SJCRH30 (cell line): Measurements from ENCODE around the gene BCAS3. TPM values are rescaled to one million over a fixed set of nuclear protein-coding genes. Genes with fewer than 3 reads are reported as not detected.

Experiments used
- DNase-seq, 2 experiments: peaks; one replicate each; pipeline ENCODE4 v3.0.0-alpha.2; 2015 to 2020
- H3K27ac ChIP-seq: fragments of 250-450 bp; sonication (Bioruptor Pico); 2 replicates; pipeline ENCODE4 v1.5.1; 2020; ENCODE audit warnings: mild to moderate bottlenecking, moderate library complexity
- H3K27me3 ChIP-seq: fragments of 250-450 bp; sonication (Bioruptor Pico); 2 replicates; pipeline ENCODE4 v1.5.1; 2020; ENCODE audit warnings: mild to moderate bottlenecking, moderate library complexity
- H3K36me3 ChIP-seq: fragments of 250-450 bp; sonication (Bioruptor Pico); 2 replicates; pipeline ENCODE4 v1.5.1; 2020; ENCODE audit warnings: mild to moderate bottlenecking, moderate library complexity
- H3K4me1 ChIP-seq: fragments of 250-450 bp; sonication (Bioruptor Pico); 2 replicates; pipeline ENCODE4 v1.5.1; 2020; ENCODE audit warnings: mild to moderate bottlenecking, moderate library complexity
- H3K4me3 ChIP-seq: fragments of 250-450 bp; sonication (Bioruptor Pico); 2 replicates; pipeline ENCODE4 v1.5.1; 2020; ENCODE audit warnings: mild to moderate bottlenecking, moderate library complexity
- H3K9me3 ChIP-seq: fragments of 250-450 bp; sonication (Bioruptor Pico); replicated peaks from 2 replicates; pipeline ENCODE4 v1.5.1; 2020; ENCODE audit warnings: mild to moderate bottlenecking, moderate library complexity
- total RNA-seq: library from RNA; depleted of rRNA; stranded (reverse); fragments of >200 nt; shearing (Covaris generic); gene quantifications from 2 replicates; pipeline ENCODE4 v1.2.3, GENCODE V29; 2014

Gene BCAS3
- total RNA-seq, 1 experiment from 2014 or later: 11.6 TPM

DNA sequence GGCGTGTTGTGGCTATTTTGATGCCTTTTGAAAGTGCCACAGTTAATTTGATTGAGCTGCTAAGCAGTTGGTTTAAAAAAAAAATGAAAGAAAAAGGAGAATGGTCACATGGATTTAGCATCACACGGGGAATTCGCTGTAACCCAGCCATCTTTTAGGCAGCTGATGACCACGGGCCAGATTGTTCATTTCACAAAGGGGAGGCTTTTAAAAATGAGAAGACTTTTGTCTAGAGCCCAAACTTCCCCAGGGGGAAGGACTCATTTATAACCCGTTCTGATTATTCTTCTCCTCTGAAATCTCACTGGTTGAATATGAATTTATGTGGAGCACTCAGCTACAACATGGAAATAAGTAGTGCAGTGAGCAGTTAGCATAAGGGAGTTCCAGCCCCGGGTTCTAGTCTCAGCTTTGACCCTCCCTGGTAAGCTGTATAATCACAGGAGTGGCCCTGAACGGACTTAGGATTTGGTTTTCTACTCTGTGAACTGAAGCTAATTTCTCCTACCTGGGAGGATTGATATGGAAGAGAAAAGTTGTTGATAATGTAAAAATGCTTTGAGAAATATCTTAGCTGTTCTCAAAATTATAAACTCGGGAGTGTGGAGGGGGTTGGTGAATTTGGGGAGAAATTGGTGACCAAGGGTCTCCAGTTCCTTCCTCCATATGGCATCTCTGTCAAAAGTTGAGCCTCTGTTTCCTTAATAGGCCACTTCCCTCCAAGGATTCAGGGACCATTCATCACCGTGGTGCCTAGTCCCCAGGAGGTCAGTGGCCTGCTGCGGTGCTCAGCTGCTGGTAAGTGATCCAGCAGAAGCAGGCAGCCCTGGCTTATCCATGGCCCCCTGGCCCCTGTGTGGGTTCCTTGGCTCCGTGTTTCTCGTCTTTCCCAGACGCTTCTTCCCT, 645.6 kb downstream of the BCAS3 start:
- H3K9me3 ChIP-seq: peaks cover 2% of the 10 kb centered on the region; the same call in 1 of the 2 replicates
- peak overlapping the region; percentile 92 for H3K27ac ChIP-seq
- H3K27me3 ChIP-seq: no peaks in the 10 kb centered on the region
- H3K4me1 ChIP-seq: peaks cover 40% of the 10 kb centered on the region
- no peaks in the 10 kb centered on the region; the same call in 1 of the 2 replicates for H3K36me3 ChIP-seq
- H3K4me3 ChIP-seq: no peak overlapping the region
- DNase-seq: peak; percentile 24 to 48

DNA sequence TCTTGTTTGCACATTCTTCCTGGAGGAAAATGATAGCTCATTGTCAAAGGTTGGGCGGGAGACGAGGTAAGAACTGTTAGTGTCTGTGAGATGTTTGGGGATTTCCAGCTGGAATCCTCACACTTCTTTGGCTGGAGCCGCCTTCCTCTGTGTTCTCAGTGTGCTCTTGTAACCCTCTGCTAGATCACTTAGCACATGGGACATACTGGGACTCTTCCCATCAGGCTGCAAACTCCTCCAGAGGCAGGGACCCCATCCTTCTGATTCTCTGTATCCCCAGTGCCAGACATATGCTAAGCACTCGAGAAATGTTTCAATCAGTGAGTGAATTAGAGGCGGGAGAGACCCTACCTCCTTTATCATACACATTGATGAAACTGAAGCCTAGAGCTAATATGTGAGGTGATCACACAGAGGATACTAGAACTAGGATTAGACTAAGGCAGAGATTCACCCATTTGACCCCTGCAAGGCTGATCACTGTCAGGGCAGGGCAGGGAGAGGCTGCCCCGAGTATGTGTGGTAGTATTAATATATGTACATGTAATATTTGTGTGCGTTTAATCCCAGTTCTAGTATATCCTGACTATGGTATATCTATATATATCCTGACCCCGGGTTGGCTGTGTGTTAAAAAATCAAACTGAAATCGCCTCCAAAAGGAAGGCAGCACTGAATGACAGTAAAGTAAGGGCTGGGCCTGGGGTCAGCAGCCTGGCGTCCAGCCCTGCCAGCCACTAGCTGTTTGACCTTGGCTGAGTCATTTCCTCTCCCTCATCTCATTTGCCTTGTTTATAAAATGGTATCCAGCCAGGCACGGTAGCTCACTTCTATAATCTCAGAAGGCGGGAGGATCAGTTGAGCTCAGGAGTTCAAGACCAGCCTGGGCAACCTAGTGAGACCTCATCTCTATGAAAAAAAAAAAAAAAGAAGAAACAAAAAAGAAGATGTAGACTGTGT, 646.5 kb downstream of the BCAS3 start:
- no peaks in the 10 kb centered on the region; the same call in 1 of the 2 replicates for H3K36me3 ChIP-seq
- peaks cover 40% of the 10 kb centered on the region for H3K4me1 ChIP-seq
- peaks cover 2% of the 10 kb centered on the region; the same call in 1 of the 2 replicates for H3K9me3 ChIP-seq
- peak in 1 of 2 experiments; percentile 69 for DNase-seq
- H3K27me3 ChIP-seq: no peaks in the 10 kb centered on the region
- H3K27ac ChIP-seq: peak overlapping the region; percentile 92
- H3K4me3 ChIP-seq: no peak overlapping the region

DNA sequence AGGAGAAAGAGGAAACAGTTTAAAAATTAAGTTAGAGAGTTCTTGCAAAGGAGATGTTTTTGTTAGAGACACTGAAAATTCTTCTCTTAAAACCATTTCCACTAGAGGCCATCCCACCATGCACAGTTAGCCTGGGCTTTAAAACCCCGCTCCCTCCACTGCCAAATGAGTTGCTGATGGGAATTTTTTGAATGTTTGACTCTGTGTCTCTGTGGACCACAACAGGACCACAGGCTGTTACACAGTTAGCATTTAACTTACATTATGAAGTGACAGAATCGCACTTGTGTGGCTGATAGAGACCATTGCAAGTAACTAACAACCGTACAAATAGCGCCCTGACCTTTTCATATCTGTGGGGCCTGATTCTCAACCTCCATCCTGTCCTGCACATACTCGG, 647.3 kb downstream of the BCAS3 start:
- H3K9me3 ChIP-seq: peaks cover 2% of the 10 kb centered on the region; the same call in 1 of the 2 replicates
- no peaks in the 10 kb centered on the region; the same call in 1 of the 2 replicates for H3K36me3 ChIP-seq
- peaks cover 40% of the 10 kb centered on the region for H3K4me1 ChIP-seq
- H3K4me3 ChIP-seq: no peak overlapping the region; the same call in 1 of the 2 replicates
- H3K27me3 ChIP-seq: no peaks in the 10 kb centered on the region
- no peak for DNase-seq
- H3K27ac ChIP-seq: peak overlapping the region; percentile 92

DNA sequence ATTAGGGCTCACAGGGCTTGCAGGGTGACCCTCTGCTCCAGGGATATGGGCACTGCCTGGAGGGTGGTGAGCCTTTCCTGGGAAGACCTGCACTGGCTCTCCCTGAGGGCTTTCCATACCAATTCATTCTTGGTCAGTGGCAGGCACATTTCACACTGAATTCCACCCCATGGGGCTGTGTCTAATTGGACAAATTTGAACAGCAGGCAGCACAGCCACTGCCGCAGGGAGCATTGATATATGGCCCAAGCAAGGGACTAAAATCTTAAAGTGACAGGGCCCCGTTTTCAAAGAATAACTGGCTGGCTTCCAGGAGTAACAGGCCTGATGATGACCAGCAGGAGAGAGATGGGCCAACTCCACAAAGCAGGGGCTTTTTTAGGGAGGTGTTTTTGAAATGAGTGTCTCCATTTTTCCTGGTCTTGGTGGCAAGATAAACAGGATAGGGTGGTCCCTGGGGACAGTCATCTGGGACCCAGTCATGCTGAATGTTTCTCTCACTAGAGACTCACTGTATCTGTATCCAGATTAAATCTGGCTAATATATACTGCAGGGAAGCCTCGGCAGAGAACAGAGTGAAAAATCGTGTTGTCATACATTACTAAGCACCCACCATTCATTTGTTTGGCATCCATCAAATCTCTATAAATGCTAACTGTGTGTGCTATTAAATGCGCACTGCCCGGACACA, 647.9 kb downstream of the BCAS3 start:
- DNase-seq: peak; percentile 94 to 98
- peaks cover 40% of the 10 kb centered on the region for H3K4me1 ChIP-seq
- H3K36me3 ChIP-seq: no peaks in the 10 kb centered on the region; the same call in 1 of the 2 replicates
- H3K9me3 ChIP-seq: peaks cover 2% of the 10 kb centered on the region; the same call in 1 of the 2 replicates
- H3K27me3 ChIP-seq: no peaks in the 10 kb centered on the region
- H3K27ac ChIP-seq: peak overlapping the region; percentile 92
- no peak overlapping the region; the same call in 1 of the 2 replicates for H3K4me3 ChIP-seq

DNA sequence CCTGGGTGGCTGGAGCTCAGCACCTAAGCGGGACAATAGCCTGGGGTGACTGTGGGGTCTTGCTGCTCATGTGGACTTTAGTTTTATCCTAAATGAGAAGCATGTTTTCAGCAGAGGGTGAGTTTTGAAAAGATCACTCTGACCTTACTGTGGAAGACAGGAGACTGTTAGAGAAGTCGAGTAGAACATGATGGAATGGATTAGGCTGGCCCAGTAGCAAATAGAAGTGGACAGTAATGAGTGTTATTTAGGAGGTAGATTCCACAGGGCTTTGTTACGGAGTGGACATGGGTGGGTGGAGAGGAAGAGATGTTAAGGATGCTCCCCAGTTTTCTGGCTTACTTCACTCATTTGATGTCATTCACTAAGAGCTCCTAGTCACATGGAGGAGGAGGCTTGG, 648.7 kb downstream of the BCAS3 start:
- H3K4me1 ChIP-seq: peaks cover 40% of the 10 kb centered on the region
- H3K27me3 ChIP-seq: no peaks in the 10 kb centered on the region
- DNase-seq: peak in 1 of 2 experiments; percentile 36
- no peaks in the 10 kb centered on the region; the same call in 1 of the 2 replicates for H3K36me3 ChIP-seq
- H3K4me3 ChIP-seq: no peak overlapping the region
- peaks cover 2% of the 10 kb centered on the region; the same call in 1 of the 2 replicates for H3K9me3 ChIP-seq
- H3K27ac ChIP-seq: peak overlapping the region; percentile 92

DNA sequence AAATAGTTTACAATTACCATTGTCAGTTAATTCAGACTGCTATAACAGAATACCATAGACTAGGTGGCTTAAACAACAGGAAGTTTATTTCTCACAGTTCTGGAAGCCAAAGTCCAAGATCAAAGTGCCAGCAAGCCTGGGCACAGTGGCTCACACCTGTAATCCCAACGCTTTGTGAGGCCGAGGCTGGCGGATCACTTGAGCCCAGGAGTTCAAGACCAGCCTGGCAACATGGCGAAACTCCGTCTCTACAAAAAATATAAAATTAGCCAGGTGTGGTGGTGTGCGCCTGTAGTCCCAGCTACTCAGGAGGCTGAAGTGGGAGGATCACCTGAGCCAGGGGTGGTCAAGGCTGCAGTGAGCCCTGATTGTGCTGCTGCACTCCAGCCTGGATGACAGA, 650.7 kb downstream of the BCAS3 start:
- Histone ChIP-seq H3K27ac (no peak overlapping the region), H3K4me3 (no peak overlapping the region), H3K9me3 (peaks cover 2% of the 10 kb centered on the region; the same call in 1 of the 2 replicates), H3K36me3 (no peaks in the 10 kb centered on the region; the same call in 1 of the 2 replicates), H3K27me3 (no peaks in the 10 kb centered on the region), H3K4me1 (peaks cover 33% of the 10 kb centered on the region)
- DNase-seq: no peak

DNA sequence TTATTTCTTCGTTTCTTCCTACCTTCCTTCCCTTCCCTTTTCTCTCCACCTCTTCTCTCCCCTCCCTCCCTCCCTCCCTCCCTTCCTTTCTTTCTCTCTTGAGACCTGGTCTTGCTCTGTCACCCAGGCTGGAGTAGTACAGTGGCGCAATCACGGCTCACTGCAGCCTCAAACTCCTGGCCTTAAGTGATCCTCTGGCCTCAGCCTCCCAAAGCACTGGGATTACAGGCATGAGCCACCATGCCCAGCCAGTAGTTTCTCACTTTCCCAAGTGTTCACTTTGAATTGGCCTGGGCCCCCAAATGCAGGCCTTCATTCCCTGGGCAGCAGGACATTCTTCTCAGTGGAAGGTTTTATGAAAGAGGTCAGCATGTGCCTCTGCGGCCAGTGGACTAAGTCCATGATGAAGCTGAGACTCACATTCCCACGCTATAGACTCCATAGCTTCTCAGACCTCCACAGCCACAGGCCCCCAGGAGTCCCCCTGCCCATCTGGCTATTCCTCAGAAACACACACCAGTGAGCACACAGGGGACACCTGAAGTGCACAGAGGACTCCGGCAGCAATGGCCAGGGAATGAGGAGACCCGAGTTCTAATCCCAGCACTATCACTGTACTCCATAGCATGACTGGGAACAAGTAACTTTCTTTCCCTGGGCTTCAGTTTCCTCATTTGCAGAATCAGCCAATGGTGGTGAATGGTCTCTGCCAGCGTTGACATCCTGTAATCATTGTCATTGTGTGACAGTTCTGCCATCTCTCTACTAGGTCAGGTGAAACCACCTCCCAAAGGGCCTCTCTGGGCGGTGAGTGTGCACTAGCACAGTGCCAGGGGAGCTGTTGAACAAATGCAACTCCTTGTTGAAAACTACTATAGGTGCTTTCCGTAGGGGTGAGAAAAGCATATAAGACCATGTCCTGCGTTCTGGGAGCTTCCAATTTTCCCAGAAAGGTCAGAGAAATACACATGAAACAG, 652.8 kb downstream of the BCAS3 start:
- Histone ChIP-seq H3K4me1 (peaks cover 12% of the 10 kb centered on the region), H3K27ac (no peak overlapping the region)

DNA sequence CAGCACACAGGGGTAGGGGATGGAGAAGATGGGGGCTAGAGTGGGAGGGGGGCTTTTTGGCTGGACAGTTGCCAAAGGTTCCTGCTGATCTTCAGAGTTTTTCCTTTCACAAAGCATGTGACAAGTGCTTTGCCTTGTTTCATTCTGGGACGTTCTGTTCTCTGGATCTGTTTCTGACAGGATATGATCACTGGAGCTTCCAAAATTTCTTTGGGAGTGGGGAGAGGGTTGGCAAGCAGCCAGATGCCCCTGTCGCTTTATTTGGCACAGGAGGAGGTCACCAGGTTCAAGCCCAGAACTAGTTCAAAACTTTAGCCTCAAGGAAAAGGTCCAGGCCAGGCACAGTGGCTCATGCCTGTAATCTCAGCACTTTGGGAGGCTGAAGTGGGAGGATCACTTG, 653.5 kb downstream of the BCAS3 start:
- H3K27me3 ChIP-seq: no peaks in the 10 kb centered on the region
- no peaks in the 10 kb centered on the region; the same call in 1 of the 2 replicates for H3K36me3 ChIP-seq
- H3K9me3 ChIP-seq: 0 out of 2 replicates have a peak, but pooled peaks cover 2% of the 10 kb centered on the region
- no peak overlapping the region for H3K27ac ChIP-seq
- no peak overlapping the region for H3K4me3 ChIP-seq
- H3K4me1 ChIP-seq: peaks cover 10% of the 10 kb centered on the region
- DNase-seq: no peak

More for the DNA sequence above, 652.8 kb downstream of the BCAS3 start:
- no peak overlapping the region for H3K4me3 ChIP-seq
- H3K9me3 ChIP-seq: 0 out of 2 replicates have a peak, but pooled peaks cover 2% of the 10 kb centered on the region
- H3K36me3 ChIP-seq: no peaks in the 10 kb centered on the region; the same call in 1 of the 2 replicates
- no peaks in the 10 kb centered on the region for H3K27me3 ChIP-seq
- no peak for DNase-seq

DNA sequence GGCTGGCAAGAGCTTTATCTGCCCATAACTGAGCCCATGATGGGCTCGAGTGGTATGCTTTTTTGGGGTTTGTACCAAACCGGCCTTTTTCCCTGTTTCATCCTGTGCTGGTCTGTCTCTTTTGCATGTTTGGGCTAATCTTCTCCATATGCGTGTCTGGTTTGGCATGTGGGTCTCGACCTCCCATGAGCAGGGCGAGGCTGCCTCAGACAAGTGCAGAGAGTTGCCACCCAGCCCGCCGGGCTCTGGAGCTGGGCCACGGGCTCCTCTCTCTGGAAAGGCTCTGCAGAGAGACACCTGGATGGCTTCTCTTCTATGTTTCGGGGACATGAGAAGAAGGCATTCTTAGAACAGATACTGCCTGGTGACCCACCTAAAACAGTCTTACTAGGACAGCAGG, 654.2 kb downstream of the BCAS3 start:
- H3K36me3 ChIP-seq: no peaks in the 10 kb centered on the region
- no peaks in the 10 kb centered on the region for H3K9me3 ChIP-seq
- DNase-seq: no peak
- H3K27ac ChIP-seq: no peak overlapping the region
- peaks cover 7% of the 10 kb centered on the region for H3K4me1 ChIP-seq
- no peak overlapping the region for H3K4me3 ChIP-seq
- no peaks in the 10 kb centered on the region for H3K27me3 ChIP-seq

DNA sequence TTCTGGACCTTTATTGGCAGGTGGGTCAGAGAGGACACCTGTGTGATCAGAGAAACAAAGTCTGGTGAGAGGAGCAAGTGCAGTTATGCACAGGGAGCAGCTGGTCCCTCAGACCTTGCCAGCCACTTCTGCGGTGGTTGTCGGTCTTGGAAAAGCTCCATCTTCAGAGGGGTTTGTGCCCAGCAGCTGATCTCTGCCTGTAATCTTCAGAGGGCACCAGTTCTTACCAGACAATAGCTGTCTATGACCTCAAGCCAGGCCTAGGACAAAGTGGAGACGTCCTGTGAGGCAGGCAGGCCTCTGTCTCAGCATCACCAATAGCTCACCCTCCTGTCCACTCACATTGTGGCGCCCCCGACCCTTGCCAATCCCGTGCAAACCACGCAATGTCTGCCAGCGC, 655.5 kb downstream of the BCAS3 start:
- Histone ChIP-seq H3K36me3 (no peaks in the 10 kb centered on the region), H3K9me3 (no peaks in the 10 kb centered on the region), H3K27me3 (no peaks in the 10 kb centered on the region), H3K4me1 (peaks cover 15% of the 10 kb centered on the region), H3K27ac (no peak overlapping the region), H3K4me3 (no peak overlapping the region)
- DNase-seq: no peak

DNA sequence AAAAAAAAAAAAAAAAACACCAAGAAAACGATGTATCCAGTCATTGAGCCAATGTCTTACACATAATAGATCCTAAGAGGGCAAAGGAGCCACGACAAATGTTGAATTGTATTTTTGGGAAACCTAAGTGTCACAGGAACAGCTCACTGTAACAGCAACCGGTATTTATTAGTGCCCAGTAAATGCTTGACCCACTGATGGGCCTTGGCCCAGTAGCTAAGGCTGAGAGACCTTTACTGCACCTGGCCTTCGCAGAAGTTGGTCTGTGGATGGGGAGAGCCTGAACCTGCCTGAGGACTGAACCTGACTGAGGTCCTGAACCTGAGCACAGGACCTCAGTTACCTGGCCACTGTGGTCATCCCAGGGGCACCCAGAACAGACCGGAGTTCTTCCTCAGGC, 657.0 kb downstream of the BCAS3 start:
- H3K36me3 ChIP-seq: no peaks in the 10 kb centered on the region
- DNase-seq: no peak
- H3K27me3 ChIP-seq: no peaks in the 10 kb centered on the region
- H3K4me3 ChIP-seq: no peak overlapping the region
- H3K27ac ChIP-seq: no peak overlapping the region
- peaks cover 20% of the 10 kb centered on the region for H3K4me1 ChIP-seq
- no peaks in the 10 kb centered on the region for H3K9me3 ChIP-seq

DNA sequence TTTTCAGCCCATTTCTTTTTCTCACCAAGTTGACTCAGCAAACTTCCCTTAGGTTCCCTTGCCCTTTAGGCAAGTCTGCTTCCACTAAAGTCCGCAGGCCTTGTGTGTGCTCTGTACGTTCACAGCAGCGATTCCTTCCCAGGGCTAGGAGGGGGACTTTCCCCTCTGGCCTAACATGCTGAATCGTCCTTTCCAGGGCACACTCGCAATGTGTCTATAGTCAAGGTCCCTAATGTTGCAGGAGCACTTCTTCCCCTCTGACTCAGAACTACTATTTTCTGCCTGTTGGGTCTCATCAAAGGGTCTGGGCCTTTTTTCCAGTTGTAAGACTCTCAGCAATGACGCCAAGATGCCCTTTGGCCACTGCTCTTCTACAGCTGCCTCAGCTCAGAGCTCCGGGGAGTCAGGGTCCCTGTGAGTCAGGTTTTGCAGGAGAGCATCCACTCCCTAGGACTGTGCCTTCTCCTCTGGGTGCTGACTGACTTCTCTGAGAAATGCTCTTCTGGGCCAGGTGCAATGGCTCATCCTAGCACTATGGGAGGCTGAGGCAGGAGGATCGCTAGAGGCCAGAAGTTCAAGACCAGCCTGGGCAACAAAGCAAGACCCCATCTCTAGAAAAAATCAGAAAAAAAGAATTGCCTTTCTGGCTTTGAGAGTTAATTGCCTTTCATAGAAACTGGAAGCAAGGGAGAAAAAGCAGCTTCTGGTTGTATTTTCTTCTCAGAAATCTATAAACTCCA, 657.6 kb downstream of the BCAS3 start:
- H3K36me3 ChIP-seq: no peaks in the 10 kb centered on the region
- H3K27ac ChIP-seq: no peak overlapping the region
- DNase-seq: no peak
- peaks cover 20% of the 10 kb centered on the region for H3K4me1 ChIP-seq
- H3K27me3 ChIP-seq: no peaks in the 10 kb centered on the region
- no peak overlapping the region for H3K4me3 ChIP-seq
- no peaks in the 10 kb centered on the region for H3K9me3 ChIP-seq
